Keratinocyte (primary cell): Measurements from ENCODE around the gene IL17D. TPM values are rescaled to one million over a fixed set of nuclear protein-coding genes. Genes with fewer than 3 reads are reported as not detected.

Experiments used
- DNase-seq: peaks from one replicate; pipeline ENCODE4 v3.0.0-alpha.2; 2011; ENCODE audit warnings: low read depth, missing footprints, low spot score
- FAIRE-seq: peaks from 2 replicates; lab custom pipeline; 2011; peaks lifted over from hg19 to GRCh38; lab: Jason Lieb, UNC
- H2AFZ ChIP-seq: 2 replicates; pipeline ENCODE4 v1.6.0; 2012; ENCODE audit warnings: low read length, control low read depth, inconsistent platforms; ENCODE audit not compliant: control insufficient read depth
- H3K27ac ChIP-seq: 2 replicates; pipeline ENCODE4 v1.5.1; 2011; ENCODE audit warnings: low read length; ENCODE audit not compliant: control insufficient read depth, insufficient read depth
- H3K27me3 ChIP-seq: 3 replicates; pipeline ENCODE4 v1.6.0; 2011; ENCODE audit warnings: low read length; ENCODE audit not compliant: control insufficient read depth, insufficient read depth; ENCODE audit errors: extremely low read depth
- H3K36me3 ChIP-seq, 2 experiments: 2 replicates in 1 of 2; 3 replicates in 1 of 2; pipeline ENCODE4 v1.5.1; 2011; ENCODE audit warnings: low read length in 2 of 2, mild to moderate bottlenecking in 1 of 2; ENCODE audit not compliant: control insufficient read depth in 2 of 2, insufficient read depth in 2 of 2; ENCODE audit errors: extremely low read depth in 1 of 2
- H3K4me1 ChIP-seq: 3 replicates; pipeline ENCODE4 v1.5.1; 2011; ENCODE audit warnings: low read length; ENCODE audit not compliant: control insufficient read depth, insufficient read depth; ENCODE audit errors: extremely low read depth
- H3K4me2 ChIP-seq: 3 replicates; pipeline ENCODE4 v1.6.0; 2011; ENCODE audit warnings: low read depth, low read length; ENCODE audit not compliant: control insufficient read depth, insufficient read depth; ENCODE audit errors: extremely low read depth
- H3K4me3 ChIP-seq, 3 experiments: fragments of 200-600 bp in 1 of 3; sonication (generic) in 1 of 3; 2 replicates in 2 of 3; 3 replicates in 1 of 3; pipeline ENCODE4 v1.5.1; 2011 to 2016; ENCODE audit warnings: low read length in 3 of 3, mild to moderate bottlenecking in 3 of 3, control low read depth in 2 of 3, inconsistent platforms in 1 of 3, low read depth in 1 of 3, mixed read lengths in 1 of 3, mixed run types in 1 of 3, moderate library complexity in 1 of 3; ENCODE audit not compliant: control insufficient read depth in 2 of 3, insufficient read depth in 2 of 3; ENCODE audit errors: extremely low read depth in 1 of 3
- H3K79me2 ChIP-seq: 2 replicates; pipeline ENCODE4 v1.6.0; 2012; ENCODE audit warnings: low read length; ENCODE audit not compliant: control insufficient read depth, insufficient read depth
- H3K9ac ChIP-seq: 3 replicates; pipeline ENCODE4 v1.6.0; 2011; ENCODE audit warnings: low read length; ENCODE audit not compliant: control insufficient read depth, insufficient read depth; ENCODE audit errors: extremely low read depth
- H3K9me1 ChIP-seq: 3 replicates; pipeline ENCODE4 v1.6.0; 2011; ENCODE audit warnings: low read length; ENCODE audit not compliant: control insufficient read depth, insufficient read depth; ENCODE audit errors: extremely low read depth
- H3K9me3 ChIP-seq: 2 replicates; pipeline ENCODE4 v1.5.1; 2012; ENCODE audit warnings: low read depth, low read length; ENCODE audit not compliant: control insufficient read depth
- H4K20me1 ChIP-seq: 3 replicates; pipeline ENCODE4 v1.6.0; 2011; ENCODE audit warnings: low read length; ENCODE audit not compliant: control insufficient read depth, insufficient read depth; ENCODE audit errors: extremely low read depth
- EZH2 ChIP-seq: IDR thresholded peaks from one replicate; pipeline ENCODE4 v1.6.1; 2012; ENCODE audit warnings: inconsistent platforms, mild to moderate bottlenecking, low read length, moderate library complexity
- dilution Hi-C: fragments of 300-500 bp; cut with MboI; formaldehyde crosslinking; loops from one replicate; pipeline ENCODE4 v1.7.0; 2020; ENCODE audit warnings: low sequenced_read_pairs; ENCODE audit not compliant: extremely low pct_ligation_motif_present
- polyA plus RNA-seq, 5 experiments: library from polyadenylated mRNA; depleted of rRNA in 3 of 5; stranded (reverse) in 3 of 5; stranded (forward) in 1 of 5; unstranded in 1 of 5; fragments of >200 nt; gene quantifications; 1 replicate in 1 of 5; 2 replicates in 3 of 5; 3 replicates in 1 of 5; pipeline versions ENCODE4 v1.2.1 to v1.2.3, GENCODE V29; 2011 to 2012; ENCODE audit warnings: missing spikeins in 2 of 5, low read depth in 1 of 5, low replicate concordance in 1 of 5
- TF ChIP-seq, protein P1 (sequence below), 3 experiments: IDR thresholded peaks in 1 of 3; conservative IDR thresholded peaks in 1 of 3; optimal IDR thresholded peaks in 1 of 3; 2 replicates in 2 of 3; 3 replicates in 1 of 3; pipeline versions ENCODE3 to v1.5.1; 2011; ENCODE audit warnings: low read length in 3 of 3, mild to moderate bottlenecking in 3 of 3, moderate library complexity in 2 of 3, control low read depth in 1 of 3, inconsistent platforms in 1 of 3; ENCODE audit not compliant: insufficient read depth in 2 of 3; ENCODE audit errors: extremely low read depth in 1 of 3

IL17D gene
- polyA plus RNA-seq, 1 donor (not counting 4 experiments of a cell fraction or from before 2014, with no cell fraction given): 0.09 TPM

- dilution Hi-C loops: no loop called here
These were observed 17.0 kb downstream of the IL17D start for GRCh38 chr13:20720499-20720898.

DNA sequence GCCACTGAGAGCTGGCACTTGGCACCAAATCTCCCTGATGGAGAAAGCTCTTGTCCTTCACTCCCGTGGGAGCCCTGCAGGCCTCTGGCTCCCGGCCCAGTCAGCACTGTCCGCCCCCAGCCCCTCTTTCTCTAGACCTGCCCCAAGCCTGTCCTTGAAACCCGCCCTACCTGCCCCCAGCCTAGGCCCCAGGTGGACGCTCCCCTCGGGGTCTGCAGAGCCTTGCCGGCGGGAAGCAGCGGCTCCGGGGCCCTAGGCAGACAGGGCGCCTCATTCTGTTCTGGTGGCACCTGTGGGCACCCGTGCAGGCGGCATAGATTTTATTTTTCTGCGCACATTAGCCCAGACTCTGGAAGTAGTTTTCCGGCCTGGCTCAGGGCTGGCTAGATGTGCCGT, 17.6 kb downstream of the IL17D start:
- DNase-seq: no peak
- dilution Hi-C loops: no loop called here

More at GRCh38 chr13:20720499-20720898, 17.0 kb downstream of the IL17D start:
- no peak for DNase-seq
- no peak for TF ChIP-seq EZH2
- TF ChIP-seq, protein P1, sequence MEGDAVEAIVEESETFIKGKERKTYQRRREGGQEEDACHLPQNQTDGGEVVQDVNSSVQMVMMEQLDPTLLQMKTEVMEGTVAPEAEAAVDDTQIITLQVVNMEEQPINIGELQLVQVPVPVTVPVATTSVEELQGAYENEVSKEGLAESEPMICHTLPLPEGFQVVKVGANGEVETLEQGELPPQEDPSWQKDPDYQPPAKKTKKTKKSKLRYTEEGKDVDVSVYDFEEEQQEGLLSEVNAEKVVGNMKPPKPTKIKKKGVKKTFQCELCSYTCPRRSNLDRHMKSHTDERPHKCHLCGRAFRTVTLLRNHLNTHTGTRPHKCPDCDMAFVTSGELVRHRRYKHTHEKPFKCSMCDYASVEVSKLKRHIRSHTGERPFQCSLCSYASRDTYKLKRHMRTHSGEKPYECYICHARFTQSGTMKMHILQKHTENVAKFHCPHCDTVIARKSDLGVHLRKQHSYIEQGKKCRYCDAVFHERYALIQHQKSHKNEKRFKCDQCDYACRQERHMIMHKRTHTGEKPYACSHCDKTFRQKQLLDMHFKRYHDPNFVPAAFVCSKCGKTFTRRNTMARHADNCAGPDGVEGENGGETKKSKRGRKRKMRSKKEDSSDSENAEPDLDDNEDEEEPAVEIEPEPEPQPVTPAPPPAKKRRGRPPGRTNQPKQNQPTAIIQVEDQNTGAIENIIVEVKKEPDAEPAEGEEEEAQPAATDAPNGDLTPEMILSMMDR (optimal IDR thresholded peaks at IDR 0.05 in 1 of 3, IDR thresholded peaks at IDR 0.05 in 1 of 3, conservative IDR thresholded peaks at IDR 0.05 in 1 of 3; ENCODE audit: extremely low read depth in 1 of 3, insufficient read depth in 2 of 3, low read length in 3 of 3): no peak
- H3K27me3 ChIP-seq: peaks cover 22% of the 10 kb centered on the region
- H3K9me1 ChIP-seq: no peaks in the 10 kb centered on the region
- H4K20me1 ChIP-seq: no peaks in the 10 kb centered on the region
- no peak overlapping the region for H3K27ac ChIP-seq
- H3K9ac ChIP-seq: no peak overlapping the region
- H3K4me1 ChIP-seq: peaks cover 4% of the 10 kb centered on the region
- no peaks in the 10 kb centered on the region for H3K79me2 ChIP-seq
- no peaks in the 10 kb centered on the region for H3K36me3 ChIP-seq
- H3K4me2 ChIP-seq: no peak overlapping the region
- no peak overlapping the region for H3K4me3 ChIP-seq
- FAIRE-seq: no peak
- no peaks in the 10 kb centered on the region for H3K9me3 ChIP-seq
- H2AFZ ChIP-seq: no peak overlapping the region

More for the DNA sequence above, 17.6 kb downstream of the IL17D start:
- FAIRE-seq: no peak
- H2AFZ ChIP-seq: no peak overlapping the region
- no peak overlapping the region for H3K27ac ChIP-seq
- H3K9ac ChIP-seq: no peak overlapping the region
- peak overlapping the region; percentile 86 for H3K4me2 ChIP-seq
- H4K20me1 ChIP-seq: no peaks in the 10 kb centered on the region
- no peak overlapping the region for H3K4me3 ChIP-seq
- TF ChIP-seq, protein P1 (optimal IDR thresholded peaks at IDR 0.05 in 1 of 3, IDR thresholded peaks at IDR 0.05 in 1 of 3, conservative IDR thresholded peaks at IDR 0.05 in 1 of 3; ENCODE audit: extremely low read depth in 1 of 3, insufficient read depth in 2 of 3, low read length in 3 of 3): no peak
- no peak for TF ChIP-seq EZH2
- H3K27me3 ChIP-seq: peaks cover 22% of the 10 kb centered on the region
- no peaks in the 10 kb centered on the region for H3K9me3 ChIP-seq
- H3K4me1 ChIP-seq: peaks cover 4% of the 10 kb centered on the region
- no peaks in the 10 kb centered on the region for H3K79me2 ChIP-seq
- H3K9me1 ChIP-seq: no peaks in the 10 kb centered on the region
- no peaks in the 10 kb centered on the region for H3K36me3 ChIP-seq
